Activated B cell treated with CpG ODN at 0.5 μM for 24 hours (primary cell): ENCODE results near the gene TMEM80. TPM values are rescaled to one million over a fixed set of nuclear protein-coding genes. Genes with fewer than 3 reads are reported as not detected.
"Not testable (repeated sequence)": the region's sequence is repeated elsewhere in the genome, so short reads cannot be mapped to it uniquely, and the experiment has no call there.

Source experiments
- ATAC-seq: fragments of 200-7000 bp; cut with Tn5 transposase; one replicate; pipeline ENCODE4 v1.10.0; 2021; ENCODE audit warnings: low read depth, mild to moderate bottlenecking, moderate library complexity
- CTCF ChIA-PET: fragments of 350-600 bp; sonication (Branson Sonifier 250); formaldehyde crosslinking; loops from one replicate; lab custom pipeline; 2021; ENCODE audit warnings: antibody characterized with exemption; lab: Charles Lee
- POLR2A ChIA-PET: fragments of 350-600 bp; sonication (Branson Sonifier 250); formaldehyde crosslinking; loops from one replicate; lab custom pipeline; 2021; ENCODE audit warnings: antibody characterized with exemption; lab: Charles Lee
- DNase-seq: peaks from one replicate; pipeline ENCODE4 v3.0.0; 2022
- H3K27ac Mint-ChIP-seq: one replicate; pipeline ENCODE4 v1.8.0; 2020; ENCODE audit warnings: mixed read lengths
- H3K27me3 Mint-ChIP-seq: one replicate; pipeline ENCODE4 v1.8.0; 2021; ENCODE audit warnings: mixed read lengths
- H3K36me3 Mint-ChIP-seq: one replicate; pipeline ENCODE4 v1.8.0; 2021; ENCODE audit warnings: low read depth, mixed read lengths
- H3K4me1 Mint-ChIP-seq: one replicate; pipeline ENCODE4 v1.8.0; 2021; ENCODE audit warnings: mixed read lengths
- H3K4me3 Mint-ChIP-seq: one replicate; pipeline ENCODE4 v1.8.0; 2020; ENCODE audit warnings: mild to moderate bottlenecking, mixed read lengths
- H3K9me3 Mint-ChIP-seq: one replicate; pipeline ENCODE4 v1.8.0; 2020; ENCODE audit warnings: mixed read lengths
- CTCF ChIP-seq: fragments of 200-600 bp; IDR thresholded peaks from one replicate; pipeline ENCODE4 v1.8.0; 2022; ENCODE audit warnings: antibody characterized with exemption, mild to moderate bottlenecking
- intact Hi-C: fragments of 100-400 bp; cut with micrococcal nuclease; formaldehyde crosslinking; loops from one replicate; pipeline ENCODE4 v1.15.1; 2024
- total RNA-seq: library from RNA; stranded (reverse); gene quantifications from 2 replicates; pipeline ENCODE4 v1.2.3, GENCODE V29; 2022

Gene TMEM80
- 34.1 and 44.4 TPM in 2 replicates for total RNA-seq

GRCh38 chr11:695538-696248 is at the start of gene TMEM80:
Gene TMEM80 (plus strand): TSS chr11:695816. CDS start chr11:695828, 12 bp downstream.
- ChIA-PET CTCF (interaction anchor here (1.2 to 9.7 kb wide), 3 partner anchors 29 to 141 kb away, joined by 5 to 70 read pairs (median 8); partner anchors contain the start of gene TALDO1), POLR2A (interaction anchor here (0.5 to 6.1 kb wide), 25 partner anchors 9 to 694 kb away, joined by 3 to 95 read pairs (median 4); partner anchors contain the start of genes BET1L, BRSK2, IRF7 and LRRC56)
- no peak for TF ChIP-seq CTCF
- DNase-seq (peak; percentile 95), ATAC-seq (peak; percentile 71)
- Mint-ChIP-seq H3K27ac (peak within 1 kb of the TSS; percentile 94), H3K4me1 (peaks cover 46% of the 10 kb centered on the region), H3K27me3 (no peaks in the 10 kb centered on the region), H3K36me3 (peaks cover 17% of the 10 kb centered on the region), H3K9me3 (no peaks in the 10 kb centered on the region), H3K4me3 (peak within 1 kb of the TSS; percentile 87)
- intact Hi-C loops: loop anchor here (1.0 to 10.0 kb wide), 7 partner anchors 33 to 689 kb away; partner anchors contain the start of genes BRSK2, LRRC56 and TALDO1

GRCh38 chr11:646214-646613 is 49.4 kb upstream of the TMEM80 start:
- intact Hi-C loops: no loop called here
- ChIA-PET CTCF (interaction anchor here (0.5 kb wide), 1 partner anchor 36 kb away, joined by 4 read pairs; no protein-coding TSS in a partner anchor), POLR2A (interaction anchor here (0.6 kb wide), 1 partner anchor 75 kb away, joined by 4 read pairs; no protein-coding TSS in a partner anchor)
- Mint-ChIP-seq H3K4me1 (peaks cover 5% of the 10 kb centered on the region), H3K36me3 (peaks cover 22% of the 10 kb centered on the region), H3K27me3 (no peaks in the 10 kb centered on the region), H3K4me3 (no peak overlapping the region), H3K27ac (no peak overlapping the region), H3K9me3 (no peaks in the 10 kb centered on the region)
- TF ChIP-seq CTCF: no peak
- DNase-seq (no peak), ATAC-seq (no peak)

GRCh38 chr11:647672-648158 is 47.9 kb upstream of the TMEM80 start:
- H3K27me3 Mint-ChIP-seq, H3K27ac Mint-ChIP-seq, intact Hi-C loops, H3K4me3 Mint-ChIP-seq, CTCF ChIA-PET, DNase-seq, H3K4me1 Mint-ChIP-seq, ATAC-seq, H3K9me3 Mint-ChIP-seq: not testable (repeated sequence)
- H3K36me3 Mint-ChIP-seq: peaks cover 29% of the 10 kb centered on the region
- POLR2A ChIA-PET: interaction anchor here (0.7 kb wide), 1 partner anchor 72 kb away, joined by 3 read pairs; the partner anchor contains the start of gene PHRF1

GRCh38 chr11:650482-650881 is 45.1 kb upstream of the TMEM80 start:
- H3K4me3 Mint-ChIP-seq: no peak overlapping the region
- H3K27me3 Mint-ChIP-seq: no peaks in the 10 kb centered on the region
- no peak for TF ChIP-seq CTCF
- intact Hi-C loops: no loop called here
- ChIA-PET POLR2A (no interaction called here), CTCF (interaction anchor here (1.1 kb wide), 1 partner anchor 77 kb away, joined by 3 read pairs; no protein-coding TSS in a partner anchor)
- no peaks in the 10 kb centered on the region for H3K9me3 Mint-ChIP-seq
- DNase-seq: no peak
- H3K4me1 Mint-ChIP-seq: peaks cover 5% of the 10 kb centered on the region
- no peak for ATAC-seq
- H3K27ac Mint-ChIP-seq: no peak overlapping the region
- peaks cover 29% of the 10 kb centered on the region for H3K36me3 Mint-ChIP-seq

- ATAC-seq, POLR2A ChIA-PET, H3K27ac Mint-ChIP-seq, H3K4me3 Mint-ChIP-seq, H3K27me3 Mint-ChIP-seq, CTCF ChIA-PET, H3K4me1 Mint-ChIP-seq, DNase-seq, H3K9me3 Mint-ChIP-seq, intact Hi-C loops: not testable (repeated sequence)
- peaks cover 36% of the 10 kb centered on the region for H3K36me3 Mint-ChIP-seq
Measured at GRCh38 chr11:653136-653535, 42.5 kb upstream of the TMEM80 start.

- H3K4me1 Mint-ChIP-seq: no peaks in the 10 kb centered on the region
- no peak overlapping the region for H3K27ac Mint-ChIP-seq
- no peaks in the 10 kb centered on the region for H3K27me3 Mint-ChIP-seq
- ATAC-seq: no peak
- DNase-seq: no peak
- intact Hi-C loops: no loop called here
- no peak overlapping the region for H3K4me3 Mint-ChIP-seq
- CTCF ChIA-PET: no interaction called here
- POLR2A ChIA-PET: no interaction called here
- TF ChIP-seq CTCF: no peak
- H3K36me3 Mint-ChIP-seq: peaks cover 36% of the 10 kb centered on the region
- H3K9me3 Mint-ChIP-seq: no peaks in the 10 kb centered on the region
Measured at GRCh38 chr11:653837-654236, 41.8 kb upstream of the TMEM80 start.

GRCh38 chr11:654444-654843 is 41.2 kb upstream of the TMEM80 start:
- intact Hi-C loops, H3K27ac Mint-ChIP-seq, DNase-seq, H3K9me3 Mint-ChIP-seq, CTCF ChIA-PET, POLR2A ChIA-PET, H3K27me3 Mint-ChIP-seq, H3K4me1 Mint-ChIP-seq, H3K4me3 Mint-ChIP-seq, ATAC-seq: not testable (repeated sequence)
- peaks cover 37% of the 10 kb centered on the region for H3K36me3 Mint-ChIP-seq
